ENCODE data around the gene SLC38A8. TPM values are rescaled to one million over a fixed set of nuclear protein-coding genes. Genes with fewer than 3 reads are reported as not detected.

SLC38A8 gene
- total and polyA plus RNA-seq, 3 donors from 2014 or later: 0.33 to 0.43 (median 0.39) TPM

DNA sequence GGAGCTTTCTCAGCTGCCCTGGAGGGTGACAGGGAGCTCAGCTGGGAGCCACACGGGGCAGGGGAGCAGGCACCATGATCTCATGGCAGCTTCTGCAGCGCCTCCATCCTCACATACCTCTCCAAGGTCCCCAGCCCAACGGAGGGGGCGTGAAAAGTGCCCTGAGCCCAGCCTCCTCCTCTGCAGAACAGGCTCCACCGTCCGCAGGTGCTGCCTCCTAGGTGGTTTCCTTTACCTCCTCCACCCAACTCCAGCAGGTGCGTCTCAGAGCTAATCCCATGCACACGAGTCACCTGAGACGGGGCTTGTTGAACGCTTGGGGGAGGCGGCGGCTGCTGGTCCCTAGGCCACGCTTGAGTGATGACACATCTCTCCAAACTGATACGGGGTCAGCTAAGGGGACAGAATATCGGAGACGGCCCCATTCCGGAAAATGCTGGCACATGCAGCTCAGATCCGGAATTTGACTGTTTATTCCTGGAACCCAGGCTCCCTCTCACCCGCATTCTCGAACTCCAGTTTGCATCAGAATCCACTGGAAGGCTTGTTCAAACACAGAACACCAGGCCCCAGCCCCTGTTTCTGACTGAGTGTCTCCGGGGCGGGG, 387 bp upstream of the SLC38A8 start:
- intact Hi-C loops (cut with DNase I; ENCODE audit: low total_unique reads): no loop called here
- no peak for DNase-seq
- Histone ChIP-seq H3K27ac (no peak overlapping the region), H3K27me3 (no peaks in the 10 kb centered on the region), H3K9me3 (no peaks in the 10 kb centered on the region), H3K36me3 (ENCODE audit: low read depth, missing control alignments) (no peaks in the 10 kb centered on the region), H3K4me1 (no peaks in the 10 kb centered on the region), H3K4me3 (no peak overlapping the region)
- WGBS, 2 donors: 83 to 94% methylated on average over 19 to 22 of the region's 22 CpGs
- TF ChIP-seq POLR2A (IDR thresholded peaks at IDR 0.05): no peak
- TF ChIP-seq, protein P1, sequence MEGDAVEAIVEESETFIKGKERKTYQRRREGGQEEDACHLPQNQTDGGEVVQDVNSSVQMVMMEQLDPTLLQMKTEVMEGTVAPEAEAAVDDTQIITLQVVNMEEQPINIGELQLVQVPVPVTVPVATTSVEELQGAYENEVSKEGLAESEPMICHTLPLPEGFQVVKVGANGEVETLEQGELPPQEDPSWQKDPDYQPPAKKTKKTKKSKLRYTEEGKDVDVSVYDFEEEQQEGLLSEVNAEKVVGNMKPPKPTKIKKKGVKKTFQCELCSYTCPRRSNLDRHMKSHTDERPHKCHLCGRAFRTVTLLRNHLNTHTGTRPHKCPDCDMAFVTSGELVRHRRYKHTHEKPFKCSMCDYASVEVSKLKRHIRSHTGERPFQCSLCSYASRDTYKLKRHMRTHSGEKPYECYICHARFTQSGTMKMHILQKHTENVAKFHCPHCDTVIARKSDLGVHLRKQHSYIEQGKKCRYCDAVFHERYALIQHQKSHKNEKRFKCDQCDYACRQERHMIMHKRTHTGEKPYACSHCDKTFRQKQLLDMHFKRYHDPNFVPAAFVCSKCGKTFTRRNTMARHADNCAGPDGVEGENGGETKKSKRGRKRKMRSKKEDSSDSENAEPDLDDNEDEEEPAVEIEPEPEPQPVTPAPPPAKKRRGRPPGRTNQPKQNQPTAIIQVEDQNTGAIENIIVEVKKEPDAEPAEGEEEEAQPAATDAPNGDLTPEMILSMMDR (IDR thresholded peaks at IDR 0.05): no peak

GRCh38 chr16:84041881-84042280, 714 bp downstream of the SLC38A8 start:
- Histone ChIP-seq H3K4me1 (no peaks in the 10 kb centered on the region), H3K4me3 (no peak overlapping the region), H3K9me3 (no peaks in the 10 kb centered on the region), H3K36me3 (ENCODE audit: low read depth, missing control alignments) (no peaks in the 10 kb centered on the region), H3K27ac (no peak overlapping the region), H3K27me3 (no peaks in the 10 kb centered on the region)
- intact Hi-C loops (cut with DNase I; ENCODE audit: low total_unique reads): no loop called here
- no peak for DNase-seq
- TF ChIP-seq POLR2A (IDR thresholded peaks at IDR 0.05): no peak
- TF ChIP-seq, protein P1 (IDR thresholded peaks at IDR 0.05): no peak
- WGBS, 2 donors: 86 to 94% methylated on average over 11 to 17 of the region's 17 CpGs

GRCh38 chr16:84040823-84041820, 1.5 kb downstream of the SLC38A8 start:
- H3K4me3 ChIP-seq: no peak overlapping the region
- TF ChIP-seq POLR2A (IDR thresholded peaks at IDR 0.05): no peak
- TF ChIP-seq, protein P1 (IDR thresholded peaks at IDR 0.05): no peak

GRCh38 chr16:84040226-84040822, 2.3 kb downstream of the SLC38A8 start:
- no peak overlapping the region for H3K4me3 ChIP-seq
- H3K27me3 ChIP-seq: no peaks in the 10 kb centered on the region
- H3K9me3 ChIP-seq: no peaks in the 10 kb centered on the region
- no peaks in the 10 kb centered on the region for H3K36me3 ChIP-seq (ENCODE audit: low read depth, missing control alignments)
- intact Hi-C loops (cut with DNase I; ENCODE audit: low total_unique reads): no loop called here
- TF ChIP-seq, protein P1 (IDR thresholded peaks at IDR 0.05): no peak
- no peak for TF ChIP-seq POLR2A (IDR thresholded peaks at IDR 0.05)
- no peak for DNase-seq
- H3K27ac ChIP-seq: no peak overlapping the region
- H3K4me1 ChIP-seq: no peaks in the 10 kb centered on the region
- 84 to 88% methylated on average over 11 to 14 of the region's 14 CpGs for WGBS, 2 donors

More at GRCh38 chr16:84040823-84041820, 1.5 kb downstream of the SLC38A8 start:
- WGBS, 2 donors: 86% methylated on average over 38 to 42 of the region's 42 CpGs
- no peaks in the 10 kb centered on the region for H3K9me3 ChIP-seq
- intact Hi-C loops (cut with DNase I; ENCODE audit: low total_unique reads): no loop called here
- H3K4me1 ChIP-seq: no peaks in the 10 kb centered on the region
- H3K27ac ChIP-seq: no peak overlapping the region
- H3K36me3 ChIP-seq (ENCODE audit: low read depth, missing control alignments): no peaks in the 10 kb centered on the region
- H3K27me3 ChIP-seq: no peaks in the 10 kb centered on the region
- DNase-seq: no peak
